SK-N-SH (cell line): ENCODE results near the gene BAIAP2L1. TPM values are rescaled to one million over a fixed set of nuclear protein-coding genes. Genes with fewer than 3 reads are reported as not detected.
A peak's percentile ranks its signal among the peaks of the same experiment; 100 is the strongest.

Source experiments
- CTCF ChIA-PET: fragments of 300-600, 350-600 bp; formaldehyde crosslinking; extraction: SDS; loops from one replicate; lab custom pipeline; 2021; lab: Yijun Ruan, JAX
- POLR2A ChIA-PET: fragments of 350-600 bp; sonication (Branson Sonifier 250); formaldehyde crosslinking; extraction: SDS; loops from one replicate; lab custom pipeline; 2020; ENCODE audit warnings: antibody characterized with exemption, inconsistent platforms; lab: Yijun Ruan, JAX
- DNase-seq: peaks from one replicate; pipeline ENCODE4 v3.0.0; 2012
- H2AFZ ChIP-seq: fragments of 200-600 bp; sonication (generic); 2 replicates; pipeline ENCODE4 v1.8.1; 2016; ENCODE audit warnings: antibody characterized with exemption, mild to moderate bottlenecking, low read depth
- H3F3A ChIP-seq: fragments of 200-600 bp; sonication (generic); replicated peaks from 2 replicates; pipeline ENCODE3; 2016; ENCODE audit warnings: antibody characterized with exemption, mild to moderate bottlenecking; ENCODE audit not compliant: insufficient read depth
- H3K27ac ChIP-seq, 2 experiments: fragments of 200-500 bp in 1 of 2; fragments of 200-600 bp in 1 of 2; sonication (Bioruptor generic) in 1 of 2; sonication (generic), shearing (Covaris generic) in 1 of 2; 2 replicates each; pipeline versions ENCODE4 v1.5.1 to v1.6.1; 2014 to 2016; ENCODE audit warnings: low read depth in 2 of 2, inconsistent platforms in 1 of 2, low read length in 1 of 2, mild to moderate bottlenecking in 1 of 2, mixed read lengths in 1 of 2
- H3K27me3 ChIP-seq: fragments of 200-600 bp; sonication (generic), shearing (Covaris generic); 2 replicates; pipeline ENCODE4 v1.6.1; 2016; ENCODE audit warnings: mixed run types; ENCODE audit not compliant: insufficient read depth
- H3K36me3 ChIP-seq, 2 experiments: fragments of 200-500 bp in 1 of 2; fragments of 200-600 bp in 1 of 2; sonication (Bioruptor generic) in 1 of 2; sonication (generic) in 1 of 2; replicated peaks in 1 of 2; 2 replicates each; pipeline versions ENCODE3 to v1.5.1; 2014 to 2016; ENCODE audit warnings: low read length in 1 of 2, mild to moderate bottlenecking in 1 of 2; ENCODE audit not compliant: insufficient read depth in 2 of 2, control insufficient read depth in 1 of 2
- H3K4me1 ChIP-seq, 2 experiments: fragments of 200-500 bp in 1 of 2; fragments of 200-600 bp in 1 of 2; sonication (Bioruptor generic) in 1 of 2; sonication (generic), shearing (Covaris generic) in 1 of 2; 2 replicates each; pipeline versions ENCODE4 v1.5.1 to v1.6.1; 2014 to 2016; ENCODE audit warnings: low read depth in 1 of 2, low read length in 1 of 2, mixed run types in 1 of 2; ENCODE audit not compliant: insufficient read depth in 2 of 2, control insufficient read depth in 1 of 2
- H3K4me2 ChIP-seq: fragments of 200-600 bp; sonication (generic), shearing (Covaris generic); 2 replicates; pipeline ENCODE4 v1.6.1; 2017; ENCODE audit warnings: mixed run types
- H3K4me3 ChIP-seq, 2 experiments: fragments of 200-500 bp in 1 of 2; fragments of 200-600 bp in 1 of 2; sonication (Bioruptor generic) in 1 of 2; sonication (generic), shearing (Covaris generic) in 1 of 2; 2 replicates each; pipeline versions ENCODE4 v1.5.1 to v1.8.1; 2014 to 2016; ENCODE audit warnings: low read depth in 2 of 2, inconsistent platforms in 1 of 2, low read length in 1 of 2, mild to moderate bottlenecking in 1 of 2, mixed read lengths in 1 of 2, moderate library complexity in 1 of 2
- H3K79me2 ChIP-seq: fragments of 200-600 bp; sonication (generic); 2 replicates; pipeline ENCODE4 v1.8.1; 2017; ENCODE audit warnings: mild to moderate bottlenecking; ENCODE audit not compliant: insufficient read depth
- H3K9ac ChIP-seq: fragments of 200-600 bp; sonication (generic); 2 replicates; pipeline ENCODE4 v1.6.1; 2017; ENCODE audit warnings: mixed run types
- H3K9me2 ChIP-seq: fragments of 200-600 bp; sonication (generic); 2 replicates; pipeline ENCODE4 v1.6.1; 2017; ENCODE audit warnings: mixed run types
- H3K9me3 ChIP-seq: fragments of 200-600 bp; sonication (generic); 2 replicates; pipeline ENCODE4 v1.6.1; 2017; ENCODE audit warnings: mixed run types, mild to moderate bottlenecking, moderate library complexity
- H4K20me1 ChIP-seq: fragments of 200-600 bp; sonication (generic); 2 replicates; pipeline ENCODE4 v1.6.1; 2017; ENCODE audit warnings: mild to moderate bottlenecking, mixed run types; ENCODE audit not compliant: insufficient read depth
- CHD2 ChIP-seq: fragments of 150-350 bp; IDR thresholded peaks from 2 replicates; pipeline ENCODE4 v1.6.1; 2018; ENCODE audit warnings: low read length; ENCODE audit not compliant: partially characterized antibody
- ELF1 ChIP-seq: IDR thresholded peaks from 2 replicates; pipeline ENCODE4 v1.4.0; 2012
- EP300 ChIP-seq, 2 experiments: IDR thresholded peaks; 2 replicates each; pipeline versions ENCODE4 v1.4.0 to v1.6.1; 2012; ENCODE audit warnings: borderline replicate concordance in 1 of 2, low read depth in 1 of 2, low read length in 1 of 2
- EZH2phosphoT487 ChIP-seq: fragments of 200-600 bp; sonication (generic); IDR thresholded peaks from 2 replicates; pipeline ENCODE4 v1.6.1; 2017; ENCODE audit warnings: low read depth, mixed run types, mild to moderate bottlenecking, antibody characterized with exemption, moderate library complexity, borderline replicate concordance
- FOSL2 ChIP-seq: IDR thresholded peaks from 2 replicates; pipeline ENCODE4 v1.4.0; 2012; ENCODE audit warnings: low read depth, mild to moderate bottlenecking, moderate library complexity, borderline replicate concordance
- FOXM1 ChIP-seq: IDR thresholded peaks from 2 replicates; pipeline ENCODE4 v1.4.0; 2012; ENCODE audit warnings: low read depth, mild to moderate bottlenecking
- GATA2 ChIP-seq: sonication (generic); formaldehyde crosslinking; IDR thresholded peaks from 2 replicates; pipeline ENCODE4 v1.5.0; 2020; ENCODE audit warnings: mild to moderate bottlenecking, missing genetic modification reagents
- MEF2A ChIP-seq: IDR thresholded peaks from 2 replicates; pipeline ENCODE4 v1.4.0; 2012; ENCODE audit warnings: low read depth, borderline replicate concordance
- MXI1 ChIP-seq: IDR thresholded peaks from 2 replicates; pipeline ENCODE4 v1.6.1; 2012; ENCODE audit warnings: mild to moderate bottlenecking, low read depth, low read length, improper control_type of control experiment
- NFIC ChIP-seq: IDR thresholded peaks from 2 replicates; pipeline ENCODE4 v1.4.0; 2012; ENCODE audit warnings: borderline replicate concordance
- POLR2AphosphoS5 ChIP-seq: IDR thresholded peaks from 2 replicates; pipeline ENCODE4 v1.6.1; 2012; ENCODE audit warnings: low read depth, low read length
- RAD21 ChIP-seq: IDR thresholded peaks from 2 replicates; pipeline ENCODE4 v1.6.1; 2012; ENCODE audit warnings: mild to moderate bottlenecking, low read length
- RCOR1 ChIP-seq: fragments of 150-350 bp; IDR thresholded peaks from 2 replicates; pipeline ENCODE4 v1.6.1; 2017; ENCODE audit warnings: antibody characterized with exemption, low read length
- RFX5 ChIP-seq: IDR thresholded peaks from 2 replicates; pipeline ENCODE4 v1.6.1; 2012; ENCODE audit warnings: mild to moderate bottlenecking, improper control_type of control experiment, low read length
- RXRA ChIP-seq: IDR thresholded peaks from 2 replicates; pipeline ENCODE4 v1.4.0; 2012; ENCODE audit warnings: low read depth, mild to moderate bottlenecking, borderline replicate concordance
- TAF1 ChIP-seq: IDR thresholded peaks from 2 replicates; pipeline ENCODE4 v1.6.1; 2012; ENCODE audit warnings: low read depth, mild to moderate bottlenecking, low read length, moderate library complexity, borderline replicate concordance
- TCF12 ChIP-seq: IDR thresholded peaks from 2 replicates; pipeline ENCODE4 v1.4.0; 2012
- WGBS: methylation state at CpG from one replicate; pipeline ENCODE4 v1.1.6; 2017; ENCODE audit warnings: low lambda C conversion rate; 5-methylcytosine and 5-hydroxymethylcytosine counted together
- polyA plus RNA-seq, 3 experiments: library from polyadenylated mRNA; depleted of rRNA; stranded (reverse); fragments of >200 nt; gene quantifications; 2 replicates each; pipeline ENCODE4 v1.2.3, GENCODE V29; 2012
- TF ChIP-seq, protein P1 (sequence below): IDR thresholded peaks from 2 replicates; pipeline ENCODE4 v1.4.0; 2012; ENCODE audit warnings: low read depth, borderline replicate concordance
- TF ChIP-seq, protein P2 (sequence below): IDR thresholded peaks from 2 replicates; pipeline ENCODE4 v1.4.0; 2012; ENCODE audit warnings: low read depth
- TF ChIP-seq, protein P3 (sequence below): IDR thresholded peaks from 2 replicates; pipeline ENCODE4 v1.4.0; 2012; ENCODE audit warnings: low read depth, borderline replicate concordance
- TF ChIP-seq, protein P4 (sequence below): fragments of 150-350 bp; IDR thresholded peaks from 2 replicates; pipeline ENCODE4 v1.6.1; 2017; ENCODE audit warnings: antibody characterized with exemption, low read length, low read depth, borderline replicate concordance

Gene BAIAP2L1
- polyA plus RNA-seq, 1 of the 3 experiments (the other 2 are of a cell fraction) = 8.8 TPM

- H3K9me3 ChIP-seq = no peaks in the 10 kb centered on the region
- H2AFZ ChIP-seq = no peak overlapping the region
- peaks cover 5% of the 10 kb centered on the region for H3F3A ChIP-seq
- H3K27ac ChIP-seq = peak overlapping the region; percentile 30 to 53; a peak in 3 of 4 replicates
- H4K20me1 ChIP-seq = peaks cover 73% of the 10 kb centered on the region
- TF ChIP-seq, protein P1, sequence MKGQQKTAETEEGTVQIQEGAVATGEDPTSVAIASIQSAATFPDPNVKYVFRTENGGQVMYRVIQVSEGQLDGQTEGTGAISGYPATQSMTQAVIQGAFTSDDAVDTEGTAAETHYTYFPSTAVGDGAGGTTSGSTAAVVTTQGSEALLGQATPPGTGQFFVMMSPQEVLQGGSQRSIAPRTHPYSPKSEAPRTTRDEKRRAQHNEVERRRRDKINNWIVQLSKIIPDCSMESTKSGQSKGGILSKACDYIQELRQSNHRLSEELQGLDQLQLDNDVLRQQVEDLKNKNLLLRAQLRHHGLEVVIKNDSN = no peak
- TF ChIP-seq EP300 (IDR thresholded peaks at IDR 0.05; ENCODE audit: borderline replicate concordance in 1 of 2, low read depth in 1 of 2, low read length in 1 of 2) = no peak
- 0 out of 2 replicates have a peak, but pooled peaks have one; percentile 6 for TF ChIP-seq FOSL2
- TF ChIP-seq, protein P2, sequence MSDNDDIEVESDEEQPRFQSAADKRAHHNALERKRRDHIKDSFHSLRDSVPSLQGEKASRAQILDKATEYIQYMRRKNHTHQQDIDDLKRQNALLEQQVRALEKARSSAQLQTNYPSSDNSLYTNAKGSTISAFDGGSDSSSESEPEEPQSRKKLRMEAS = peak; percentile 63
- peak overlapping the region; percentile 96 for H3K4me2 ChIP-seq
- H3K27me3 ChIP-seq = no peaks in the 10 kb centered on the region
- ChIA-PET CTCF (interaction anchor here (0.8 to 3.9 kb wide), 4 partner anchors 8 to 115 kb away, joined by 3 to 27 read pairs (median 6); partner anchors contain the start of gene BAIAP2L1), POLR2A (no interaction called here)
- peaks cover 94% of the 10 kb centered on the region for H3K79me2 ChIP-seq
- DNase-seq = peak; percentile 33
- 41% methylated on average over 11 of the region's 14 CpGs for WGBS
- peaks cover under 1 to 25% of the 10 kb centered on the region in 2 experiments for H3K36me3 ChIP-seq
- peak overlapping the region; percentile 96; the same call in 1 of the 2 replicates for H3K9ac ChIP-seq
- H3K4me3 ChIP-seq = peak overlapping the region in 1 of 2 experiments; percentile 92; a peak in 1 of 4 replicates
- peaks cover 35 to 48% of the 10 kb centered on the region in 2 experiments; a peak in 3 of 4 replicates for H3K4me1 ChIP-seq
- H3K9me2 ChIP-seq = no peaks in the 10 kb centered on the region
Measured at GRCh38 chr7:98286093-98286539, 114.8 kb downstream of the BAIAP2L1 start.

- no peak overlapping the region for H2AFZ ChIP-seq
- CTCF ChIA-PET = interaction anchor here (0.8 to 3.9 kb wide), 5 partner anchors 9 to 136 kb away, joined by 3 to 27 read pairs (median 6); partner anchors contain the start of gene BAIAP2L1
- TF ChIP-seq TAF1 = no peak
- no peak for TF ChIP-seq POLR2AphosphoS5
- TF ChIP-seq MXI1 = no peak
- TF ChIP-seq, protein P3, sequence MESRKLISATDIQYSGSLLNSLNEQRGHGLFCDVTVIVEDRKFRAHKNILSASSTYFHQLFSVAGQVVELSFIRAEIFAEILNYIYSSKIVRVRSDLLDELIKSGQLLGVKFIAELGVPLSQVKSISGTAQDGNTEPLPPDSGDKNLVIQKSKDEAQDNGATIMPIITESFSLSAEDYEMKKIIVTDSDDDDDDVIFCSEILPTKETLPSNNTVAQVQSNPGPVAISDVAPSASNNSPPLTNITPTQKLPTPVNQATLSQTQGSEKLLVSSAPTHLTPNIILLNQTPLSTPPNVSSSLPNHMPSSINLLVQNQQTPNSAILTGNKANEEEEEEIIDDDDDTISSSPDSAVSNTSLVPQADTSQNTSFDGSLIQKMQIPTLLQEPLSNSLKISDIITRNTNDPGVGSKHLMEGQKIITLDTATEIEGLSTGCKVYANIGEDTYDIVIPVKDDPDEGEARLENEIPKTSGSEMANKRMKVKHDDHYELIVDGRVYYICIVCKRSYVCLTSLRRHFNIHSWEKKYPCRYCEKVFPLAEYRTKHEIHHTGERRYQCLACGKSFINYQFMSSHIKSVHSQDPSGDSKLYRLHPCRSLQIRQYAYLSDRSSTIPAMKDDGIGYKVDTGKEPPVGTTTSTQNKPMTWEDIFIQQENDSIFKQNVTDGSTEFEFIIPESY = no peak
- TF ChIP-seq EP300 (IDR thresholded peaks at IDR 0.05; ENCODE audit: borderline replicate concordance in 1 of 2, low read depth in 1 of 2, low read length in 1 of 2) = no peak
- TF ChIP-seq CHD2 = no peak
- TF ChIP-seq GATA2 = no peak
- TF ChIP-seq RFX5 = no peak
- TF ChIP-seq NFIC = no peak
- no peak for TF ChIP-seq RCOR1
- no peak for TF ChIP-seq MEF2A
- TF ChIP-seq, protein P1 = no peak
- TF ChIP-seq ELF1 = no peak
- no peak for TF ChIP-seq RXRA
- TF ChIP-seq, protein P4, sequence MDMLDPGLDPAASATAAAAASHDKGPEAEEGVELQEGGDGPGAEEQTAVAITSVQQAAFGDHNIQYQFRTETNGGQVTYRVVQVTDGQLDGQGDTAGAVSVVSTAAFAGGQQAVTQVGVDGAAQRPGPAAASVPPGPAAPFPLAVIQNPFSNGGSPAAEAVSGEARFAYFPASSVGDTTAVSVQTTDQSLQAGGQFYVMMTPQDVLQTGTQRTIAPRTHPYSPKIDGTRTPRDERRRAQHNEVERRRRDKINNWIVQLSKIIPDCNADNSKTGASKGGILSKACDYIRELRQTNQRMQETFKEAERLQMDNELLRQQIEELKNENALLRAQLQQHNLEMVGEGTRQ = no peak
- TF ChIP-seq TCF12 = no peak
- no peak for TF ChIP-seq RAD21
- no peak for TF ChIP-seq FOXM1
- no peak for TF ChIP-seq EZH2phosphoT487
Measured at GRCh38 chr7:98285157-98286092, 115.5 kb downstream of the BAIAP2L1 start.

More at GRCh38 chr7:98285157-98286092, 115.5 kb downstream of the BAIAP2L1 start:
- Histone ChIP-seq H3K4me2 (peak overlapping the region; percentile 96), H3K4me1 (peaks cover 35 to 53% of the 10 kb centered on the region in 2 experiments; a peak in 3 of 4 replicates), H3K9me3 (no peaks in the 10 kb centered on the region), H3K27ac (peak overlapping the region; percentile 53 to 75), H3F3A (peaks cover 9% of the 10 kb centered on the region), H3K79me2 (peaks cover 87% of the 10 kb centered on the region), H3K9ac (peak overlapping the region; percentile 96), H3K9me2 (no peaks in the 10 kb centered on the region), H4K20me1 (peaks cover 66% of the 10 kb centered on the region), H3K4me3 (peak overlapping the region in 1 of 2 experiments; percentile 92; a peak in 3 of 4 replicates), H3K36me3 (peaks cover 0 to 21% of the 10 kb centered on the region in 2 experiments), H3K27me3 (no peaks in the 10 kb centered on the region)
- peak; percentile 29 for DNase-seq
- WGBS = 98% methylated on average over 9 of the region's 21 CpGs
- POLR2A ChIA-PET = no interaction called here
